H9 (cell line): ENCODE results near the gene MBTPS1. TPM values are rescaled to one million over a fixed set of nuclear protein-coding genes. Genes with fewer than 3 reads are reported as not detected.
A peak's percentile ranks its signal among the peaks of the same experiment; 100 is the strongest.

Experiments
- DNase-seq: peaks from one replicate; pipeline ENCODE4 v3.0.0-alpha.2; 2017
- H2AFZ ChIP-seq: one replicate; pipeline ENCODE4 v1.6.1; 2013; ENCODE audit warnings: mild to moderate bottlenecking, low read length, control low read depth, moderate library complexity
- H2AK5ac ChIP-seq: 2 replicates; pipeline ENCODE4 v1.6.1; 2013; ENCODE audit warnings: low read length, control low read depth, mixed read lengths; ENCODE audit not compliant: insufficient read length
- H2BK120ac ChIP-seq: one replicate; pipeline ENCODE4 v1.6.1; 2013; ENCODE audit warnings: low read depth, mild to moderate bottlenecking, low read length, control low read depth, inconsistent platforms; ENCODE audit not compliant: poor library complexity, severe bottlenecking
- H2BK12ac ChIP-seq: 2 replicates; pipeline ENCODE4 v1.6.1; 2013; ENCODE audit warnings: low read length, control low read depth, mixed read lengths, low read depth; ENCODE audit not compliant: insufficient read length
- H2BK15ac ChIP-seq: 2 replicates; pipeline ENCODE4 v1.6.1; 2013; ENCODE audit warnings: low read depth, low read length, control low read depth
- H2BK20ac ChIP-seq: one replicate; pipeline ENCODE4 v1.6.1; 2013; ENCODE audit warnings: low read depth, mild to moderate bottlenecking, low read length, control low read depth, inconsistent platforms; ENCODE audit not compliant: poor library complexity, severe bottlenecking
- H2BK5ac ChIP-seq: 2 replicates; pipeline ENCODE4 v1.6.1; 2013; ENCODE audit warnings: low read length, control low read depth, mixed read lengths; ENCODE audit not compliant: insufficient read length
- H3K14ac ChIP-seq: 2 replicates; pipeline ENCODE4 v1.6.1; 2013; ENCODE audit warnings: low read length, control low read depth; ENCODE audit not compliant: insufficient read depth
- H3K18ac ChIP-seq: 2 replicates; pipeline ENCODE4 v1.6.1; 2013; ENCODE audit warnings: low read depth, mild to moderate bottlenecking, mixed read lengths, low read length, control low read depth; ENCODE audit not compliant: insufficient read length
- H3K23ac ChIP-seq: 2 replicates; pipeline ENCODE4 v1.6.1; 2013; ENCODE audit warnings: low read length, control low read depth, mixed read lengths, low read depth; ENCODE audit not compliant: insufficient read length
- H3K23me2 ChIP-seq: 2 replicates; pipeline ENCODE4 v1.6.1; 2013; ENCODE audit warnings: low read depth, mild to moderate bottlenecking, mixed read lengths, low read length, control low read depth; ENCODE audit not compliant: insufficient read length, poor library complexity, severe bottlenecking
- H3K27ac ChIP-seq: 2 replicates; pipeline ENCODE4 v1.5.1; 2013; ENCODE audit warnings: low read length, control low read depth, mixed read lengths, low read depth; ENCODE audit not compliant: insufficient read length
- H3K27me3 ChIP-seq: 2 replicates; pipeline ENCODE4 v1.6.1; 2013; ENCODE audit warnings: low read length, control low read depth, inconsistent platforms; ENCODE audit not compliant: insufficient read depth
- H3K4ac ChIP-seq: 2 replicates; pipeline ENCODE4 v1.6.1; 2013; ENCODE audit warnings: low read depth, mild to moderate bottlenecking, control low read depth, inconsistent platforms, low read length, moderate library complexity
- H3K4me1 ChIP-seq: 2 replicates; pipeline ENCODE4 v1.6.1; 2013; ENCODE audit warnings: low read length, control low read depth, inconsistent platforms; ENCODE audit not compliant: insufficient read depth
- H3K4me2 ChIP-seq: 2 replicates; pipeline ENCODE4 v1.6.1; 2013; ENCODE audit warnings: low read length, control low read depth, mixed read lengths; ENCODE audit not compliant: insufficient read length, insufficient read depth
- H3K56ac ChIP-seq: 2 replicates; pipeline ENCODE4 v1.6.1; 2013; ENCODE audit warnings: low read depth, mild to moderate bottlenecking, mixed read lengths, low read length, control low read depth; ENCODE audit not compliant: insufficient read length
- H3K79me1 ChIP-seq: 2 replicates; pipeline ENCODE4 v1.6.1; 2013; ENCODE audit warnings: low read depth, mild to moderate bottlenecking, moderate library complexity, low read length, control low read depth, inconsistent platforms; ENCODE audit not compliant: insufficient read depth, poor library complexity, severe bottlenecking
- H3K79me2 ChIP-seq: 2 replicates; pipeline ENCODE4 v1.6.1; 2013; ENCODE audit warnings: low read length, control low read depth, inconsistent platforms; ENCODE audit not compliant: insufficient read depth
- H3K9ac ChIP-seq: 2 replicates; pipeline ENCODE4 v1.6.1; 2013; ENCODE audit warnings: low read length, control low read depth, mixed read lengths; ENCODE audit not compliant: insufficient read length; ENCODE audit errors: extremely low read depth
- H3K9me3 ChIP-seq: one replicate; pipeline ENCODE4 v1.6.1; 2013; ENCODE audit warnings: low read depth, low read length, inconsistent platforms; ENCODE audit not compliant: control insufficient read depth
- H3T11ph ChIP-seq: one replicate; pipeline ENCODE4 v1.6.1; 2013; ENCODE audit warnings: mild to moderate bottlenecking, low read length, control low read depth, inconsistent platforms
- H4K20me1 ChIP-seq: one replicate; pipeline ENCODE4 v1.6.1; 2013; ENCODE audit not compliant: control insufficient read depth, insufficient read length, insufficient read depth
- H4K5ac ChIP-seq: 2 replicates; pipeline ENCODE4 v1.6.1; 2013; ENCODE audit warnings: low read depth, mild to moderate bottlenecking, mixed read lengths, low read length, control low read depth; ENCODE audit not compliant: insufficient read length
- H4K8ac ChIP-seq: replicated peaks from 2 replicates; pipeline ENCODE4 v1.6.1; 2013; ENCODE audit warnings: low read length, control low read depth, mixed read lengths, low read depth; ENCODE audit not compliant: insufficient read length
- H4K91ac ChIP-seq: 2 replicates; pipeline ENCODE4 v1.6.1; 2013; ENCODE audit warnings: low read depth, mild to moderate bottlenecking, moderate library complexity, mixed read lengths, low read length, control low read depth; ENCODE audit not compliant: insufficient read length
- H3K27ac Mint-ChIP-seq, 3 experiments: 2 replicates in 2 of 3; 3 replicates in 1 of 3; pipeline ENCODE4 v1.8.0; 2020 to 2021; ENCODE audit warnings: mixed read lengths in 3 of 3, mild to moderate bottlenecking in 1 of 3, moderate library complexity in 1 of 3
- H3K27me3 Mint-ChIP-seq: 2 replicates; pipeline ENCODE4 v1.8.0; 2021; ENCODE audit warnings: low read depth, mild to moderate bottlenecking, moderate library complexity, mixed read lengths
- H3K36me3 Mint-ChIP-seq, 3 experiments: 2 replicates in 2 of 3; 3 replicates in 1 of 3; pipeline ENCODE4 v1.8.0; 2020 to 2021; ENCODE audit warnings: low read depth in 3 of 3, mixed read lengths in 3 of 3; ENCODE audit not compliant: insufficient read depth in 1 of 3
- H3K4me1 Mint-ChIP-seq, 2 experiments: 2 replicates each; pipeline ENCODE4 v1.8.0; 2020; ENCODE audit warnings: mixed read lengths in 2 of 2
- H3K4me3 Mint-ChIP-seq, 2 experiments: 2 replicates in 1 of 2; 3 replicates in 1 of 2; pipeline ENCODE4 v1.8.0; 2020 to 2021; ENCODE audit warnings: mild to moderate bottlenecking in 2 of 2, mixed read lengths in 2 of 2, moderate library complexity in 1 of 2
- H3K9me3 Mint-ChIP-seq, 2 experiments: 2 replicates in 1 of 2; 3 replicates in 1 of 2; pipeline ENCODE4 v1.8.0; 2020; ENCODE audit warnings: mild to moderate bottlenecking in 2 of 2, mixed read lengths in 2 of 2, moderate library complexity in 1 of 2
- CTCF ChIP-seq: fragments of 200-600 bp; sonication (generic); conservative IDR thresholded peaks from 3 replicates; pipeline ENCODE4 v1.8.0; 2021; ENCODE audit warnings: antibody characterized with exemption, mild to moderate bottlenecking
- WGBS: extraction: QIAGEN DNeasy Blood & Tissue Kit; methylation state at CpG from one replicate; pipeline ENCODE4 v1.1.7; 2013; ENCODE audit warnings: missing lambda C conversion rate, low lambda C conversion rate, mixed read lengths; ENCODE audit not compliant: insufficient read length; ENCODE audit errors: extremely low coverage; 5-methylcytosine and 5-hydroxymethylcytosine counted together
- total RNA-seq: library from RNA; stranded (reverse); gene quantifications from 2 replicates; pipeline ENCODE4 v1.2.1, GENCODE V29; 2021

The MBTPS1 gene
- total RNA-seq, 1 experiment from 2014 or later, result 48.7 TPM

- Mint-ChIP-seq H3K27me3 (no peaks in the 10 kb centered on the region), H3K4me1 (no peaks in the 10 kb centered on the region), H3K9me3 (no peaks in the 10 kb centered on the region), H3K4me3 (no peak overlapping the region; a peak in 1 of 5 replicates), H3K27ac (no peak overlapping the region), H3K36me3 (peaks cover 10 to 67% (median 47%) of the 10 kb centered on the region in 3 experiments; a peak in 6 of 7 replicates)
- H3K18ac ChIP-seq, result no peak overlapping the region
- H3K9ac ChIP-seq, result no peak overlapping the region
- no peaks in the 10 kb centered on the region for H3K23me2 ChIP-seq
- no peak overlapping the region for H2BK120ac ChIP-seq
- no peak overlapping the region for H3K27ac ChIP-seq
- no peak overlapping the region for H2BK5ac ChIP-seq
- H3K4ac ChIP-seq, result no peak overlapping the region
- no peak overlapping the region for H2BK15ac ChIP-seq
- H3K4me2 ChIP-seq, result no peak overlapping the region
- H2BK20ac ChIP-seq, result no peak overlapping the region
- no peaks in the 10 kb centered on the region for H3K79me1 ChIP-seq
- H3K79me2 ChIP-seq, result no peaks in the 10 kb centered on the region
- no peak overlapping the region for H4K8ac ChIP-seq
- H2BK12ac ChIP-seq, result no peak overlapping the region
- no peaks in the 10 kb centered on the region for H3K4me1 ChIP-seq
- no peaks in the 10 kb centered on the region for H3K27me3 ChIP-seq
- H3K56ac ChIP-seq, result no peak overlapping the region
- no peak overlapping the region for H3K23ac ChIP-seq
- no peaks in the 10 kb centered on the region for H4K20me1 ChIP-seq
- H3K9me3 ChIP-seq, result no peaks in the 10 kb centered on the region
- WGBS, result no CpG with 5 or more reads among the region's 6 CpGs
- DNase-seq, result peak; percentile 51
- no peak overlapping the region for H2AK5ac ChIP-seq
- H2AFZ ChIP-seq, result no peak overlapping the region
- TF ChIP-seq CTCF, result no peak; the same call in 2 of the 3 replicates
- H4K91ac ChIP-seq, result no peak overlapping the region
- H3T11ph ChIP-seq, result no peak overlapping the region
- H4K5ac ChIP-seq, result no peak overlapping the region
- no peak overlapping the region for H3K14ac ChIP-seq
Measured at GRCh38 chr16:84082110-84082509, 34.6 kb downstream of the MBTPS1 start.
